ENCODE results near the gene HSPBP1. TPM values are rescaled to one million over a fixed set of nuclear protein-coding genes. Genes with fewer than 3 reads are reported as not detected.

The HSPBP1 gene
- polyA plus RNA-seq, 1 donor from 2014 or later, result 61.1 TPM

DNA sequence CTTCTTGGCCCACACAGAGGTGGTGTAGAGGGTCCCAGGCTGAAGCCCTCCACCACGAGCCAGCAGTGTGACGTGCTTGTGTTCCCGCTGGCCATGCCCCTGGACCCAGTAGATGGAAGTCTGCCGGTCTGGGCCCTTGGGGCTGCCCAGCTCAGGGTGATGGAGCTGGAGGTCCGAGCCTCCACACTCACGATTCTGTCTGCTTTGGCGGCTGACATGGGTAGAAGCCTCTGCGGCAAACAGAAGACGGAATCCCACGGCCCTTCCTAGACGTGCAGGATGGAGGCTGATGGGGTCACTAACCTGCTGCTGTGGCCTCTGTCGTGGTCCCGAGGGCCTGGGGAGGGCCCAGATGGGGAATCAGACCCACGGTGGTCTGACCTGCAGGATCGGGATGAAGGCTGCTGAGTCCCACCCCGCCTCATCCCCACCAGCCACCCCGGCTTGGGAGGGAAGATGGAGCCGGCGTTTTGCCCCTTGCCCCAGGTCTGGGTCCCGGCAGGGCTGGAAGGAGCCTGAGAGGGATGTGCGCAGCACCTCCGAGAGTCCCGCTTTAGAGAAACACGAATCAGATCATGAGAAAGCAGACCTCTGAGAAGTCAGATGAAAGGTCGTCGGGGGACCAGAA, 55.8 kb downstream of the HSPBP1 start:
- no peaks in the 10 kb centered on the region for H3K27me3 ChIP-seq (ENCODE audit: insufficient read depth, low read depth, low read length)
- H3K36me3 ChIP-seq (ENCODE audit: insufficient read depth, low read length), result no peaks in the 10 kb centered on the region
- no peaks in the 10 kb centered on the region for H4K20me1 ChIP-seq (ENCODE audit: insufficient read depth)
- H3F3A ChIP-seq (ENCODE audit: insufficient read depth, low read length, poor library complexity, severe bottlenecking), result no peaks in the 10 kb centered on the region
- H3K9me3 ChIP-seq (ENCODE audit: low read length), result no peaks in the 10 kb centered on the region
- H3K4me3 ChIP-seq (ENCODE audit: low read length), result no peak overlapping the region
- no peaks in the 10 kb centered on the region for H3K79me2 ChIP-seq (replicated peaks; ENCODE audit: insufficient read depth, low read length)
- H3K27ac ChIP-seq (ENCODE audit: low read length), result no peak overlapping the region
- H3K4me2 ChIP-seq (ENCODE audit: low read length), result no peak overlapping the region
- H3K9ac ChIP-seq (ENCODE audit: low read length), result no peak overlapping the region
- H2AFZ ChIP-seq (ENCODE audit: low read depth, low read length), result no peak overlapping the region
- TF ChIP-seq EP300 (conservative IDR thresholded peaks at IDR 0.05; ENCODE audit: poor library complexity, severe bottlenecking) (no peak), EZH2 (IDR thresholded peaks at IDR 0.05; ENCODE audit: borderline replicate concordance, insufficient read depth, low read length, poor library complexity, severe bottlenecking) (no peak), SMC3 (conservative IDR thresholded peaks at IDR 0.05; ENCODE audit: poor library complexity) (no peak)
- H3K9me2 ChIP-seq (ENCODE audit: insufficient read depth, low read length), result no peaks in the 10 kb centered on the region

DNA sequence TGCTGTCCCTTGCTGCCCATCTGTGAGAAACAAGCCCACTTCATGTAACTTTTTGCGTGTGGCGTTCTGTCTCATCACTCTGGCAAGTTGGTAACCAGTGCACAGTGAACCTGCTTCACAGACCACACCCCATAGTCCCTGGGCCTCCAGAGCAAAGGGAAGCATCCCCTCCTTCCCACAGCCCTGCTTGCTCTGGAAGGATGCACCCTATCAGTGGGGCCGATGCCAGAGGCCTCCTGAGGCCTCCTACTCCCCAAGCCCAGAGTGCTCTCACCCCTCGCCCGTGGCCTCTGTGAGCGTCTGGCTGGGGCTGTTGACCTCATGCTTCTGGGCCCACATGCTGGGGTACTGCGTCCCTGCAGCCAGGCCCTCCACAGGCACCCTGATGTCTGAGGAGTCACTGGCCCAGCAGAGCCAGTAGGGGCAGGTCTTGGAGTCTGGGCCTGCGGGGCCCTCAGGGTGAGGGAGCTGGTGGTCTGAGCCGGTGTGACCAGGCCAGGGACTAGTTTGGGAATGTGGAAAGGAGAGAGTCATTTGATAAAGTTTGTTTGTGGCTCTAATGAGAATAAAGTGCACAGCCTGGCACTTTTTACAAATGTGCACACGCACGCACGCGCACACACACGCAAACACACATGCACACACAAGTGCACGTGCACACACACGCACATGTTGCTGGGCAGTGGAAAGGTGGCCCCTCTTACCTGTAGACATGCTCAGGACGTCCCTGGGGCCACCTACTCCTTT, 56.4 kb downstream of the HSPBP1 start:
- Histone ChIP-seq H3K27ac (ENCODE audit: low read length) (no peak overlapping the region), H3K9me3 (ENCODE audit: low read length) (no peaks in the 10 kb centered on the region)
- no peak for TF ChIP-seq MXI1 (conservative IDR thresholded peaks at IDR 0.05; ENCODE audit: poor library complexity, severe bottlenecking)
- TF ChIP-seq, protein P1, sequence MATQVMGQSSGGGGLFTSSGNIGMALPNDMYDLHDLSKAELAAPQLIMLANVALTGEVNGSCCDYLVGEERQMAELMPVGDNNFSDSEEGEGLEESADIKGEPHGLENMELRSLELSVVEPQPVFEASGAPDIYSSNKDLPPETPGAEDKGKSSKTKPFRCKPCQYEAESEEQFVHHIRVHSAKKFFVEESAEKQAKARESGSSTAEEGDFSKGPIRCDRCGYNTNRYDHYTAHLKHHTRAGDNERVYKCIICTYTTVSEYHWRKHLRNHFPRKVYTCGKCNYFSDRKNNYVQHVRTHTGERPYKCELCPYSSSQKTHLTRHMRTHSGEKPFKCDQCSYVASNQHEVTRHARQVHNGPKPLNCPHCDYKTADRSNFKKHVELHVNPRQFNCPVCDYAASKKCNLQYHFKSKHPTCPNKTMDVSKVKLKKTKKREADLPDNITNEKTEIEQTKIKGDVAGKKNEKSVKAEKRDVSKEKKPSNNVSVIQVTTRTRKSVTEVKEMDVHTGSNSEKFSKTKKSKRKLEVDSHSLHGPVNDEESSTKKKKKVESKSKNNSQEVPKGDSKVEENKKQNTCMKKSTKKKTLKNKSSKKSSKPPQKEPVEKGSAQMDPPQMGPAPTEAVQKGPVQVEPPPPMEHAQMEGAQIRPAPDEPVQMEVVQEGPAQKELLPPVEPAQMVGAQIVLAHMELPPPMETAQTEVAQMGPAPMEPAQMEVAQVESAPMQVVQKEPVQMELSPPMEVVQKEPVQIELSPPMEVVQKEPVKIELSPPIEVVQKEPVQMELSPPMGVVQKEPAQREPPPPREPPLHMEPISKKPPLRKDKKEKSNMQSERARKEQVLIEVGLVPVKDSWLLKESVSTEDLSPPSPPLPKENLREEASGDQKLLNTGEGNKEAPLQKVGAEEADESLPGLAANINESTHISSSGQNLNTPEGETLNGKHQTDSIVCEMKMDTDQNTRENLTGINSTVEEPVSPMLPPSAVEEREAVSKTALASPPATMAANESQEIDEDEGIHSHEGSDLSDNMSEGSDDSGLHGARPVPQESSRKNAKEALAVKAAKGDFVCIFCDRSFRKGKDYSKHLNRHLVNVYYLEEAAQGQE (IDR thresholded peaks at IDR 0.05; ENCODE audit: borderline replicate concordance), result no peak
- no peak for TF ChIP-seq TAF1 (IDR thresholded peaks at IDR 0.05; ENCODE audit: low read depth)
- no peak for TF ChIP-seq POLR2AphosphoS5 (IDR thresholded peaks at IDR 0.05)
- TF ChIP-seq SMC3 (conservative IDR thresholded peaks at IDR 0.05; ENCODE audit: poor library complexity), result no peak
- TF ChIP-seq EP300 (conservative IDR thresholded peaks at IDR 0.05; ENCODE audit: poor library complexity, severe bottlenecking), result no peak
- TF ChIP-seq, protein P2, sequence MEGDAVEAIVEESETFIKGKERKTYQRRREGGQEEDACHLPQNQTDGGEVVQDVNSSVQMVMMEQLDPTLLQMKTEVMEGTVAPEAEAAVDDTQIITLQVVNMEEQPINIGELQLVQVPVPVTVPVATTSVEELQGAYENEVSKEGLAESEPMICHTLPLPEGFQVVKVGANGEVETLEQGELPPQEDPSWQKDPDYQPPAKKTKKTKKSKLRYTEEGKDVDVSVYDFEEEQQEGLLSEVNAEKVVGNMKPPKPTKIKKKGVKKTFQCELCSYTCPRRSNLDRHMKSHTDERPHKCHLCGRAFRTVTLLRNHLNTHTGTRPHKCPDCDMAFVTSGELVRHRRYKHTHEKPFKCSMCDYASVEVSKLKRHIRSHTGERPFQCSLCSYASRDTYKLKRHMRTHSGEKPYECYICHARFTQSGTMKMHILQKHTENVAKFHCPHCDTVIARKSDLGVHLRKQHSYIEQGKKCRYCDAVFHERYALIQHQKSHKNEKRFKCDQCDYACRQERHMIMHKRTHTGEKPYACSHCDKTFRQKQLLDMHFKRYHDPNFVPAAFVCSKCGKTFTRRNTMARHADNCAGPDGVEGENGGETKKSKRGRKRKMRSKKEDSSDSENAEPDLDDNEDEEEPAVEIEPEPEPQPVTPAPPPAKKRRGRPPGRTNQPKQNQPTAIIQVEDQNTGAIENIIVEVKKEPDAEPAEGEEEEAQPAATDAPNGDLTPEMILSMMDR (IDR thresholded peaks at IDR 0.05; ENCODE audit: poor library complexity, severe bottlenecking), result no peak

More for the DNA sequence above, 56.4 kb downstream of the HSPBP1 start:
- no peaks in the 10 kb centered on the region for H3F3A ChIP-seq (ENCODE audit: insufficient read depth, low read length, poor library complexity, severe bottlenecking)
- no peak overlapping the region for H2AFZ ChIP-seq (ENCODE audit: low read depth, low read length)
- no peak overlapping the region for H3K4me2 ChIP-seq (ENCODE audit: low read length)
- H3K4me3 ChIP-seq (ENCODE audit: low read length), result no peak overlapping the region
- H3K79me2 ChIP-seq (replicated peaks; ENCODE audit: insufficient read depth, low read length), result no peaks in the 10 kb centered on the region
- H3K9ac ChIP-seq (ENCODE audit: low read length), result no peak overlapping the region
- H3K9me2 ChIP-seq (ENCODE audit: insufficient read depth, low read length), result no peaks in the 10 kb centered on the region
- no peaks in the 10 kb centered on the region for H3K27me3 ChIP-seq (ENCODE audit: insufficient read depth, low read depth, low read length)
- H3K36me3 ChIP-seq (ENCODE audit: insufficient read depth, low read length), result no peaks in the 10 kb centered on the region
- H4K20me1 ChIP-seq (ENCODE audit: insufficient read depth), result no peaks in the 10 kb centered on the region

All from neural cell (in vitro differentiated cells).